Tongue (tissue), 2 donors: Measurements from ENCODE around the gene PRKG1. TPM values are rescaled to one million over a fixed set of nuclear protein-coding genes. Genes with fewer than 3 reads are reported as not detected.
"Not testable (repeated sequence)": the region's sequence is repeated elsewhere in the genome, so short reads cannot be mapped to it uniquely, and the experiment has no call there.

Experiments used
- DNase-seq: peaks from one replicate; pipeline ENCODE4 v3.0.0-alpha.2; 2015
- total RNA-seq: library from RNA; depleted of rRNA; stranded (reverse); fragments of >200 nt; gene quantifications from one replicate; pipeline ENCODE4 v1.2.3, GENCODE V29; 2014

The PRKG1 gene
- total RNA-seq, 1 donor from 2014 or later = 96.8 TPM

- DNase-seq = no peak
Observed at GRCh38 chr10:52143338-52143737, 1069.1 kb downstream of the PRKG1 start.

DNA sequence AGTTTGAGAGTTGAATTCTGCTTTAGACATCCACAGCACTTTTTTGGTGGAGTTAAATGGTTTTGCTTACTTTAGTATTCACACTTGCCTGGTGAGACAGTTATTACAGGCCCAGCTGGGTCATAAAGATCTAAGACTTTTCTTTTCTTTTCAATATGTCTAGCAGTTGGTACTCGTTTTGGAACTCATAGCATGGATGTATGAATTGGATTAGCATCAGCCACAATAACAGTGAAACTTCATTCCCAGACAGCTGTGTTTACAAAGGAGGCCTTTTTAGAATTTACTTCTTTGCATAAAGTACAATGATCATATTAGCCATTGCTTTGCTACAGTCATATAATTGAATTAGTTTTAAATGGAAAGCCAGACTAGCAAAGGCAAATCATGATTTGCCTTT lies 1071.3 kb downstream of the PRKG1 start:
- peak; percentile 75 for DNase-seq

GRCh38 chr10:52146766-52147165 lies 1072.5 kb downstream of the PRKG1 start:
- peak; percentile 48 for DNase-seq

DNA sequence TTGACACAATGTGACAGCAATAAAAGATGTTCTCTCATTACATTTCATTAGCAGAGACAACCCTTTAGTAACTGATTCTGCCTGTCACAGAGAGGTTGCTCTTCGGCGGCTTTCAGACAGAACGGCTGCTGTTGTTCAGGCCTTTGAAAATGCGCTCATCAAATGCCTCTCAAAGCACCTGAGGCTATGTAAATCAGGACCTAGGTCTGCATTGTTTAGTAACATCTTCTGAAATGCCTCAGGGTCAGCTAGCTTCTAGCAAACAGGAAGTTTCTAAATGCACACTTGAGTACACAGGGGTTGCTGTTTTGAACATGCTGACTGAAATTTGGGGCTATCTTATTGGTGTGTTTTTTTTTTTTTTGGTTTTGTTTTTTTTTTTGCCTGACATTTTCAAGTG lies 1096.5 kb downstream of the PRKG1 start:
- no peak for DNase-seq

DNA sequence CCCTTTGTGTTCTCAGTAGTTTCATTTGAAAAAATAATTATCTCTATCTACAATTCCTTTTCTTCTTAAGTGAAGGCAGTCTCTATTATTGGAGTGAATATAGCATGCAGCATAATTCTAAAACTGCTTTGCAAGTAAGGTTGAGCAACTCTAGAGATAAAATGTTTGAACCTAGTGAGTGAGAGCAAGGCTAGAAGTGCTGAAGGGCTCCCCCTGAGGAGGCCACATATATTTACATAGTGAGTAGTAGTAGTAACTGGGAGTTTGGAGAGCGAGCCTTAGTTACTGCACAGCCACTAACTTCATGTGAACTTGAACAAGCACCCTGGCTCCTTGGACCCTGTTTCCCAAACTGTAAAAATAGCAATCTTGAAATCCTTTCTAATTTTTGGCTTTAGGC lies 1098.3 kb downstream of the PRKG1 start:
- peak; percentile 4 for DNase-seq

DNA sequence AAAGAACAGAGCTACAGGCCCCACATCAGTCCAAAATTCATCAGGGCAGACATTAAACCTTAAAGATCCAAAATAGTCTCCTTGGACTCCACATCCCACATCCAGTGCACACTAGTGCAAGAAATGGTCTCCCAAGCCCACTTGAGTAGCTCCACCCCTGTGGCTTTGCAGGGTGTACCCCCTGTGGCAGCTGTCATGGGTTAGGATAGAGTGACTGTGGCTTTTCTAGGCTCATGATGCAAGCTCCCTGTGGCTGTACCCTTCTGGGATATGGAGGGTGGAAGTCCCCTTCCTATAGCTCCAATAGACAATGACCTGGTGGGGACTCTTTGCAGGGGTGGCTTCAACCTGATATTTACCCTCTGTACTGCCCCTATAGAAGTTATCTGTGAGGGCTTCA lies 1111.0 kb downstream of the PRKG1 start:
- DNase-seq = no peak

- DNase-seq = no peak
Observed at GRCh38 chr10:52187521-52188258, 1113.4 kb downstream of the PRKG1 start.

DNA sequence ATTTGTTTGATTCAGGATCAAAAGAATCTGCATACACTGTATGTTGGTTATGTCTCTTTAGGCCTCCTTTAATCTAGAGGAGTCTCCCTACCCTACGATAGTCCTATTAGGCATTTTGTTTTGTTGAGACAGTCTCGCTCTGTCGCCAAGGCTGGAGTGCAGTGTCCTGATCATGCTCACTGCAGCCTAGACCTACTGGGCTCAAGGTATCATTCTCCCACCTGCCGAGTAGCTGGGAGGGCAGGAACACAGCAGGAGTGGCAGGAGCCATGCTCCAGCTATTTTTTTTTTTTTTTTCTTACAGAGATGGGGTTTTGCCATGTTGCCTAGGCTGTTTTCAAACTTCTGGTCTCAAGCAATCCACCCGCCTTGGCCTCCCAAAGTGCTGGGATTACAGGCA lies 1116.8 kb downstream of the PRKG1 start:
- DNase-seq = no peak

DNA sequence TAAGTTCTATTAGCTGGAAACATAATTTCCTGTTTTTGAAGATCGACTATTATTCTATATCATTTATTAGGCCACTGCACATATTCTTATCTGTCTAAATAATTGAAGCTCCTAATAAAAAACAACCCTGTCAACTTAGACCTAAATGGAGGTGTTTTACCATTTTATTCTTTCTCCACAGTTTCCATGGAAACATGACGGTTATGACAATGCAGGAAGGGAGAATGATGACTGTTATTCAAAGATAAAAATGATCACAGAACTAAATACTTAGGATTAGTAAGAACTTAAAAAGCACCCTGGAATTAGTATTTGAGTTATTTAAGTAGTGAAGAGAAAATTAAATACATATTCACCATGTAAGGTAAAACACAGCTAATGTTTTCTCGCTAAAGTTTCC lies 1119.9 kb downstream of the PRKG1 start:
- DNase-seq = no peak

DNA sequence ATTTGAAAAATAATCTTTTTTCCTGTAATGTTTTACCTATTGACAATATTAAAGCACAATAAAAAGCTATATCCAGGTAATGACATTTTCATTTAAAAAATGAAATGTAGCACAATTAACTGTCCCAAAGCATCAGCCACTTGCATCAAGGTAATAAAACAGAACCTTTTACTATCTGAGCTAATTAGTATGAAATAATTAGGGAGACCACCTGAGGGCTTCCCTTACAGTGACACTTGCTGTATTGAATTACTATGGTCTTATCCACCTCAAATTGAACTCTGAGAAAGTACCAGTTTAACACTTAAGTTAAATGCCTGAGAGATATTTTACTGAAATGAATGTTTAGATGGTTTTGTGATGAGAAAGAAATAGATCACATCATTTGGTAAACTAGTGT lies 1120.4 kb downstream of the PRKG1 start:
- no peak for DNase-seq

- no peak for DNase-seq
Observed at GRCh38 chr10:52197098-52197497, 1122.8 kb downstream of the PRKG1 start.

GRCh38 chr10:52198540-52198939 lies 1124.3 kb downstream of the PRKG1 start:
- DNase-seq = no peak

DNA sequence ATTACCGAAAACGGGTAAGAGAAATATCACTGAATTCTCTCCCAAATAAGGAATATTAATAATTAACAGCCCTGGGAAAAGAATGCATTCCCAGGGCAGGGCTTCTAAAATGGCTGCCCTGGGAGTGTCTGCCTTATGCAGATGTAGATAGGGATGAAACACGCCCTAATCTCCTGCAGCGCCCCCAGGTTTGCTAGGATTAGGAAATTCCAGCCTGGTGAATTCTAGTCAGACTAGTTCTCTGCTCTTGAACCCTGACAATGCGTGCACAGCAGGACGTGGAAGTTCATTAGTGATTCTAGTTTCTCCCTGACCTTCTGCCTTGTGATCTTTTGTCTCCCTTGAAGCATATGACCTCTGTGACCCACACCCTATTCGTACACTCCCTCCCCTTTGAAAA lies 1130.6 kb downstream of the PRKG1 start:
- DNase-seq = not testable (repeated sequence)

GRCh38 chr10:52208365-52208764 lies 1134.1 kb downstream of the PRKG1 start:
- peak; percentile 67 for DNase-seq

- no peak for DNase-seq
Observed at GRCh38 chr10:52210161-52210560, 1135.9 kb downstream of the PRKG1 start.

- peak; percentile 31 for DNase-seq
Observed at GRCh38 chr10:52212062-52212461, 1137.8 kb downstream of the PRKG1 start.

DNA sequence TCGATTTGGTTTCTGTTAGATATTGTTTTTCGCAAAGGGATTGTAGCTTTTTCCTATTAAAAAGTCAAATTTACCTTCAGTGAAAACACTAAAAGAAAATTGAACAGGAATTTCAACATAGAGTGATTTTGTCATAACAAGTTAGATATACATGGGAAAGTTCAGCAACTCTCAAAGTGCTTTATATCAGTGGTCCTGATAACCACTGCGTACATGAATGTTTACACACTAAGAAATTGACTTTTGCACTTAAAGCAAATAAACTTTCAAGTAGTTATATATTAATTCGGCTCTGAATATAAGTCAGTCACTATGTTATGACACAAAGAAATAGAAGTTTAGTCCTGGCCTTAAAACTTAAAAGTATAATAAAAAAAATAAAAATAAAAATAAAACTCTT lies 1138.5 kb downstream of the PRKG1 start:
- no peak for DNase-seq

DNA sequence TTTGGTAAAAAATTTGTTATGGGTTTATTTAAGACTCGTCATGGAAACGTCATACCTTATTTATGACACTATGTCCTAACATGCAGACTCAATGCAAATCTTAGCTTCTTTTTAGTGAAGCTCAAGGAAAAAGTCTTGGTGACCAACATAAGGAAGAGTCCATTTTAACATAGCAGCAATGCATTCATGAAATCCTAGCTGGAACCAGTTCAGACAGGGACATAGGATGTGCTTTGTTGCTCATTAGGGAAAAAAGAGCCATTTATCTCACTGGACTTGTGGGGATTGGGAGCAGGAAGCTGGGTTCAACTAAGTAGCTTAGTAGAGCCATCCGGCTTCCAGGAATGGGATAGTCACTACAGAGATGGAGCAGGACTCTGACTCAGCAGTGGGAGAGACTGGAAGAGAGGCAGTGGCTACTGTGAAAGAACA lies 1139.0 kb downstream of the PRKG1 start:
- peak; percentile 39 for DNase-seq

DNA sequence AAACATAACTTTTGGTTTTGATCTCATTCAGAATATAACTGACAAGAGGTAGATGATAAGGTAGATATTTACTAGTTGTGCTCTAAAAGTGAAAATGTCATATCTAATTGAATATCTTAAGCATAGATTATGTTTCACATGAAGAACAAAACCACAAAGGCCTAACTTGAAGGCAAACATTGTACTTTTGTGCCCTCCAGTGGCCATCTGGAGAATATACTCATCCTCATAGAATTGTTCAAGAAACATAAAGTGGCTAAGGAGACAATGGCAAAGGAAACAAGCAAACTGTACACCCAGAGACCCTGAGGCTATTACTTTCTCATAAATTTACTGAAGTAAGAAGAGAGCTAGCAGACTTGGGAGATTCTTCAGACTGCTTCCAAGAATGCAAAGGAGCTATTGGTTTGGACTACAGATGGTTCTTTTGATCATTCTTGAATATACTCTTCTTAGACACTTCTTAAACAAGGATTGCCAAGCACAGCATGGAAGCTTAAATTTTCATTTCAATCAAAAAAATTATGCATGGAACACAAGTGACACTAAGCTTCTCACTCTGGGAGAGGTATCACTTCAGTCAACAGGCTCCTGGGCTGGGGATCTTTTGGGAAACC lies 1141.6 kb downstream of the PRKG1 start:
- DNase-seq = peak; percentile 91

- DNase-seq = peak; percentile 90
Observed at GRCh38 chr10:52216852-52217251, 1142.6 kb downstream of the PRKG1 start.

- no peak for DNase-seq
Observed at GRCh38 chr10:52217531-52217930, 1143.2 kb downstream of the PRKG1 start.

GRCh38 chr10:52220947-52221346 lies 1146.7 kb downstream of the PRKG1 start:
- no peak for DNase-seq

GRCh38 chr10:52221923-52222322 lies 1147.6 kb downstream of the PRKG1 start:
- no peak for DNase-seq

GRCh38 chr10:52226197-52226847 lies 1152.0 kb downstream of the PRKG1 start:
- no peak for DNase-seq
